Transverse colon (tissue), 4 donors: ENCODE results near the gene AHI1.

Source experiments
- CTCF ChIP-seq, 5 experiments: fragments of 200-600 bp in 3 of 5; fragments of 450-650 bp in 2 of 5; sonication (generic) in 3 of 5; IDR thresholded peaks; 1 replicate in 2 of 5; 2 replicates in 3 of 5; pipeline ENCODE4 v1.5.1; 2016 to 2017; ENCODE audit warnings: antibody characterized with exemption in 5 of 5, inconsistent platforms in 3 of 5, mild to moderate bottlenecking in 2 of 5, moderate library complexity in 1 of 5
- EP300 ChIP-seq: sonication (generic); formaldehyde crosslinking; IDR thresholded peaks from one replicate; pipeline ENCODE4 v1.6.1; 2017; ENCODE audit warnings: antibody characterized with exemption, low read depth
- POLR2A ChIP-seq: fragments of 450-650 bp; IDR thresholded peaks from one replicate; pipeline ENCODE4 v1.6.1; 2016; ENCODE audit warnings: antibody characterized with exemption, mild to moderate bottlenecking, moderate library complexity
- POLR2AphosphoS5 ChIP-seq, 3 donors: sonication (generic); formaldehyde crosslinking; IDR thresholded peaks; one replicate each; pipeline ENCODE4 v1.6.1; 2016; ENCODE audit warnings: antibody characterized with exemption in 3 of 3

DNA sequence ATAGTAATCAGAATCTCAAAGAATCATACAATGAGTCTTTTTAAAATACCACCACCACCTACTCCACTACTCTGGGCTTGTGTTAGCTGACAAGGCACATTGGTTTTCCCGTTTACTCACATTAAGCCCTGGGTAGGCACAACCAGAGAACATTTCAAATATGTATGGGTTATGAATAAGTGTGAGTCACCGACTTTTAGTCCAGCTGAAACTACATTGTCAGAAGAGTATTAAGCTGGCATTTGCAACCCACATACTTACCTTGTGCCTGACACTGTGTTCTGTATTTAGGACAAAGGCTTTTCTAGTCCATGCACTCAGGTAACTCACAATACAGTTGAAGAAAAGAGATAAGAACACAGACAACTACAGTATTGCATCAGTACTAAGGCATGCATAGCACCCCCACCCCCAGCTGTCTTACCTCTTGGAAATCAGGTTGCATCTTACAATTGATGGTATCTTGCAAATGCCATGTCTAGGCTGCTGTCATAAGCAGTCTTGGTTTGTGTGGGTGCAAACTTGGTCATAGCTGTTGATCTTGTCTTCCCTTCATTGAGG is 40.3 kb upstream of the AHI1 start:
- TF ChIP-seq CTCF (IDR thresholded peaks at IDR 0.05) (no peak), POLR2A (no peak), EP300 (no peak), POLR2AphosphoS5 (IDR thresholded peaks at IDR 0.05) (no peak)
